NAMALWA (cell line): ENCODE data around the gene CPLX4.
"Not testable (repeated sequence)": the region's sequence is repeated elsewhere in the genome, so short reads cannot be mapped to it uniquely, and the experiment has no call there.

Experiments
- DNase-seq: peaks from one replicate; pipeline ENCODE4 v3.0.0-alpha.2; 2015; ENCODE audit warnings: low spot score

CPLX4 gene

DNA sequence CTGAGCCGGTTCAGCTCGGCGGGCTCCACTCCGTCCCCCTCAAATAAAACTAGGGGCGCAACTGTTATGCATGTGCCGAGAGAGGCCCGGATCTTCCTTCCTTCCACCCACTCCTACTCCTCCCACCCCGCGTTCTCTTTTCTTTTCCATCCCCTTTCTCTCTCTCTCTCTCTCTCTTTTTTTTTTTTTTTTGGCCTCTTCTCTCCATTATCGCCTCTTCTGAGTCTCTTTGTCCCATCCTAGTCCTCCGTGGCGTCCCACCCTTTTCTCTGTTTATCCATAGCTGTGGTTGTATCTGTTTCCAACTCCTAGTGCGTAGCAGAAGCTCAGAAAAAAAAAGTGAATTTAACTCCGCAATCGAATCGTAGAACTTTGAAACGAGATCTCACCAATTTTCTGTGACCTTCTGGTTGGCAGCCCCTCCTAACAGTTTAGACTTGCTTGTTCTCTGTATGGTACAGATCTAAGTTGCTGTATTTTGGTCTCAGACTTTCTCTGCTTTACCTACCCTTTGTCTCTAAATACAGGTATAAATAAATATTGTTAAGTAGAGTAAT, 48.8 kb downstream of the CPLX4 start:
- no peak for DNase-seq

DNA sequence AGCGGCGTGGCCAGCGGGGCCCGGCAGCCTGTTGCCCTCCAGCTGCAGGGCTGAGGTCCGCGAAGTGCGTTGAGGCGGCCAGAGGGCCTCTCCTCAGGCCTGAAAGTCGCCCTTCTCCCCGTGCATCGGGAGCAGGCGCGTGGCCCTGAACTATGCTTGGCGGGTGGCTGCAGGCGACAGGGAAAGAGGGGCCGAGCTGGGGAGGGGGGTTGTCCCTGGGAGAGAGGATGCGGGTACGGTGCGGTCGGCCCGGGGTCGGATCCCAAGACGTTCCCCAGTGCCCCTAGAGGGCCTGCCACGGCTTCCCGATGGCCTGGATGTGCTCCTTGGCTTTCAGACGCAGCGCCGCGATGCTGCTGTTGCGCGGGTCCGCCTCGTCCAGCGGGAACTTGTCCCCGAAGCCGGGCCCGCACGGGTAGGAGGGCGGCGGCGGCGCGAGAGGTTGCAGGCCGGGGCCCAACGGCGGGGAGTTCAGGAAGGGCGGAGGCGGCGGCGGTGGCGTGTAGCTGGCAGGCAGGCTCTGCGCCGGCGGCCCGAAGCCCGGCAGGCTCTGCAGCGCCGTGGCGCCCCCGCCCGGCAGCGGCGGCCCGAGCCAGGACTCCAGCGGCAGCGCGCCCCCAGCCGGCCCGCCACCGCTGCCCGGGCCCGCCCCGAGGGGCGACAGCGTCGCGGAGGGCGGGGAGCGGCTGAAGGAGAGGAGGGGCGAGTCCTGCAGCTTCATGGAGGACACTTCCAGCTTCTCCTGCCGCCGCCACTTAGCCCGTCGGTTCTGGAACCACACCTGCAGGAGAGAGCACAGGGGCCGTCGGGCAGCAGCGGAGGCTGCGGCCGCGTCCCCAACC, 49.5 kb downstream of the CPLX4 start:
- DNase-seq, result no peak

DNA sequence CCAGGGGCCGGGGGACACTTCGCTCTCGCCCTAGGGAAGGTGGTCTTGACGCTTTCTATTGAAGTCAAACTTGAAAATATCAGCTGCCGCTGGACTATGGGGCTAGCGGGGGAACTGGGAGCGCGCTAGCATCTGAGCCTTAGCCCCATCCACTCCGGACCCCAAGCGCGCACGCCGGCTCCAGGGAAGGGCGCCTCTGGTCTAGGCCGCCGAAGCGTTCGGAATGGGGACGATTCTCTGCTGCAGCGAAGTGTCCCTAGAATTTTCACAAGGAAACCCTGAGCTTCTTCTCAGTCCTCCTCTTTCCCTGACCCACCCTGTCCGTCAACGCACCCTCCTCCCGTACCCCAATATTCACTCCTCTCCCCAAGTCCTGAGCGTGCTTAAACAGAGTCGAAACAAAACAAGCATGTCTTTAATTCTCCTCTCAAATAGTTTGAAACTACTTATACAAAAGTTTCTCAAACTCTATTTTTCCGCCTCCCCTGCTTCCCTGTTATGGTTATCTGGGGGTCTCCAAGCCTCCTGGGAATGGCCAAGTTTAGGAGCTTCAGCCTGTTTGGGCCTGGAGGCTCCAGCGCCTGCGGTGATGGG, 50.2 kb downstream of the CPLX4 start:
- DNase-seq, result no peak

DNA sequence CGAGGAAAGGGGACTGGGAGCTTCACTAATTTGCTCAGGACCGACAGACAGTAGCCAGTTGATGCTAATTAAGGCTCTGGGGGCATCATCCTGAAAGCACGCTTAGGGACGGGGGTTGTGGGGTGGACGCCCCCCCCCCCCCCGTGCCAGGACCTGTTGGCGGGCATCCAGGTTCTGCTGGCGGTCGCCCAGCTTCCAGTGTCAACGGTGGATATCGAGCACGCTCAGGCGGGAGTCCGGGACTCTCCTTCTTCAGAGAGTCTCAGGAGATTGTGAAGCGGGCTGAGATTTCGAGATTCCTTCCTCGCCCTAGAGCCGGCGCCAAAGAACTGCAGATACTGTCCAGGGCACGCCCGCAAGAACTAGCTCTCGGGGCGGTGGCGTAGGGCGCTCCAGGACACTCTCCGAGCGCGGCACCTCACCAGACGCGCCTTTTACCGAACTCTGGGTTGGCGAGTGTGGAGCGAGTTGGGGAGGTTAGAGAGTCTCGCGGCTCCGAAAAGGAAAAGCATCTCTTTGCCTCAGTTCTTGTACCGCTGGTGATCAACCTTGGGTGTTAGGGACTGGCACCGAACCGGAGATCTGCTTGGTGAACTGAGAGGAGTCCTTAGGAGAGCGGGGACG, 50.8 kb downstream of the CPLX4 start:
- no peak for DNase-seq

DNA sequence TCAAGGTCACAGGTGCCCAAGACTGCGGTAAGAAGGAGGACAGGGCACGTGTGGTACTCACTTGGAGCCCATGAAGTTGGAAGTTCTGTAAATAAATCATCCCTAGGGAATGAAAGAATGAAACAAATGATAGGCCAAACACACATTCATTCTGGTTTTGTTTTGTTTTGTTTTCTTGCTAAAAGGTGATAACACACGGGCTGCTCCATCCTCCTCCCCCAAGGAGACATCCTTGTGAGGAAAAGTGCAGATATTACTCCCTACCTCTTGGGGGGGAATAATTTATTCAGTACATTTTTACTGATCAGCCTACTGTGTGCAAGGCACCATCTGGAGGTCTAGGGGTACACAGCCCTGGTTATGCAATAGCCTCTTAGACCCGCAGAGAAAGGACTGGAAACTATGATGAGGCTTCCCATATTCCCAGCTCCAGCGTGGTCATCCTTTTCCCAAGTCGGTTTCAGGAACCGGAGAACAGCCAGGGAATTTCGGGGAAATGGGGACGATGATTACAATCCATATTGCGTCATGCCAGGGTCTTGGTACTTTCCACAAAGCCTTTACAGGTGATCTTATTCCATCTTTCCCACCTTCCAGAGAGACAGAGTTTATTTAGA, 51.5 kb downstream of the CPLX4 start:
- DNase-seq, result no peak

DNA sequence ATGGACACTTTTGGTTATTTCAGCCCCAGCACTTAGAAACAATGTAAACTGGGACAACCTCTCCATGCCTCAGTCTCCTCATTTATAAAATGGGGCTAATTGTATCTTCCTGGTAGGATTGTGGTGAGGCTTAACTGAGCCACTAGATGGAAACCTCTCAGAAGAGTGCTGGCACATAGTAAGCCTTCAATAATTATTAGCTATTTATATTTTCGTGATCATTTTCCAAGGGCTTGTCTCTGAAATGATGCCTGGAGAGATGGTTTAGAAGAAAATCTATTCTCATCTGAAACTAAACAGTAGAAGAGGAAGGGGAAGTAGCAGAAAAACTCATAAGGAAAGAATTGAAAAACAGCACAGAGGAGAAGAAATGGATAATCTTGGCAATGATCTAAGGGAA, 52.0 kb downstream of the CPLX4 start:
- DNase-seq, result no peak

DNA sequence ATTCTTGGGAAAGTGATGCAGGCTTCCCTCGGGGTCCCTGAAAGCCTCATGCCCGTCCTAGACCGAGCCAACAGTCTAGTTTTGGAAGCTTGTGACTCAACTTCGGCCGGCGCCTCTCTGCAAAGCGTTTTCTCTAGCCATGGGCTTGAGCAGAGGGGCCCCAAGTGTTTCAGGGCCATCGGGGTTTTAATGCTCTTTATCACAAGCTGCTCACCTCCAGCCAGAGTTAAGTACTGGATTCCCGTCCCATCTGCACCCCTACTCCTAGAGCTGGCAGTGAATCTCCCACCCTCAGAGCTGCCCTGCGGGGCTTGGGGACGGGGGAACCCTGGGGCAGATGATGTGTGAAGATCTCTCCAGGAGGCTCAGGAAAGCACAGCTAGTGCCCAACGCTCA, 52.5 kb downstream of the CPLX4 start:
- DNase-seq, result no peak

DNA sequence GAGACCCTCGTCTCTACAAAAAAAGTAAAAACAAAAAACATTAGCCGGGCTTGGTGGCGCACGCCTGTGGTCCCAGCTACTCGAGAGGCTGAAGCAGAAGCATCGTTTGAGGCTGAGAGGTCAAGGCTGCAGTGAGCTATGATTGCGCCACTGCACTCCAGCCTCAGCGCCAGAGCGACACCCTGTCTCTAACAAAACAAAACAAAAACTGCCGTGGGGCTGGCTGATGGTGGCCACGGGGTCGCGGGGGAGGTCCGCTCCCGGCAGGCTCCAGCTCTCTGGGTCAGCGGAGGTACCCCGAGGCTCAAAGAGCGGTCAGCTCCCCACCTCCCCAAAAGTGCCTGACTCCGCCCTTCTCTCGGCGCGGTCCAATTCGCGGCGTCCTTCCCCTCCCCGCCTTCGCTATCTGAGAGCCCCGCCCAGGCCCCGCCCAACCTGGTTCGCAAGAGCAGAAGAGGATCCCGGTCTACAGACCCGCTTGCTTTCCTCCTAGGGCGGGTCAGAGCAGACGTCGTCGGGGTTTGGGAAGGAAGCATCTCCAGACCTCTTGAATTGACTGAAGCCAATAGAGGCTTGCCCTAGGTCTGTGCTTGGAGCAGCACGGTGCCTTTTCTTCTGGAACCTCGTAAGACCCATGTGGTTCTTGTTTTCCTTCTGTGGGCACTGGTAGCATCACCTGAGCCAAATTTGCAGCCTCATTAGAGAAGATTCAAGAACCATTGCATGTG, 53.0 kb downstream of the CPLX4 start:
- peak; percentile 82 for DNase-seq

DNA sequence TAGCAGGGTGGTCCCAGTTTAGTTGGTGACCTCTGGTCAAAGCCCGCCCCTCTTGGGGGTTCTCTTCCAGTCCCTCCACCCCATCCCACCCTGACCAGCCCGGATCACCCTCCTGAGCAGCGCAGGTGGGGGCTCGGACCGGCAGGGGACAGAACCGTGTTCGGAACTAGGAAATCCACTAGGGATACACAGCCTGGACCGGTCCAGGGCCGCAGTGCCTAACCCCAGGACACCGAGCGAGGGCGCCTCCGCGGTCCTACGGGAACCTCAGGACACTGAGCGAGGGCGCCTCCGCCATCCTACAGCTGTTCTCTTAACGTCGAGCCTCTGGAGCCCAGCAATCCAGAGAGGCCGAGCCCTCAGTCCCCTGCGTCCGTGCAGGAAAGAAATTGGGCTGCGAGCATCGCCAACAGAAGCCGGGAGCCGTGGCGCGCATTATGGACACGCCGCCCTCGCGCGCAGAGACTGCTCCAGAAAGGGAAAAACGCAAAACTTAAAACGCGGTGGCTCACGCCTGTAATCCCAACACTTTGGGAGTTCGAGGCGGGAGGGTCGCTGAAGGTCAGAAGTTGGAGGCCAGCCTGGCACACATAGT, 53.7 kb downstream of the CPLX4 start:
- DNase-seq, result no peak

DNA sequence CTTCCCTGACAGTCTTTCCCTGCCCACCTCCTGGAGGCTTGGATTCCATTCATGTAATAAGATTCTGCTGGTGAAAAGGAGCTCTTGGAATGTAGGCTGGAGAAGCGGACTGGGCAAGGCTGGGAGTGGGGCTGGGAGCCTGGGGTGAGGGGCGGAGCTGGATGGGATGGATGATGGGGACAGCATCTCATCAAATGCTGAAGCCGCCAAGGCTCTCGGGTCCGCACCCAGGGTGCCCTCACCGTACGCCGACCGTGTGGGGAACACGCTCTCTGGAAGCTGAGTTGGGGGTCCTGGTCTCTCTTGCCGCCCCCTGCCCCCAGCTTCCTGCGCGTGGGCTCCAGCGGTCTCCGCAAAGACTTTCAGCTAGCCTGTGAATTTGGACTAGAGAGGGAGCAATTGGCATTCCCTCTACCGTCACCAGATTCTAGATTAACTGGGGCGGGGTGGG, 54.3 kb downstream of the CPLX4 start:
- no peak for DNase-seq

DNA sequence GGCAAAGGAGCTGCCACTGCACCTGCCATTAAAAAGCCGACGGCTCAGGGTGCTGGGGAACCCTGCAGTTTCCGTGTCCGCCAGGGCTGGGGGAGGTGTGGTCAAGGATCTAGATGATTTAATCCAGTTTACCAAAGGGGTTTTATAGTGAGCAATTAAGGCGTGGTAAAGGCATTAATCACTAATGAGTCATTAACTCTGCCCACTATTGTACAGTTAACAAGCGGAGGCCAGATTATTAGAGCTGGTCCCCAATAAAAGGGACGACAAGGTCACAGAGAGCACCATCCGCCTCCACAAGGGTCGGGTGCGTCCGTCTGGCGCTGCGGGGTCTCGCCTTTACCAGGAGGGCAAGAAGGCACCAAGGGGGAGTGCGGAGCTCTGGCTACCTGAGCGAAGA, 54.8 kb downstream of the CPLX4 start:
- no peak for DNase-seq

DNA sequence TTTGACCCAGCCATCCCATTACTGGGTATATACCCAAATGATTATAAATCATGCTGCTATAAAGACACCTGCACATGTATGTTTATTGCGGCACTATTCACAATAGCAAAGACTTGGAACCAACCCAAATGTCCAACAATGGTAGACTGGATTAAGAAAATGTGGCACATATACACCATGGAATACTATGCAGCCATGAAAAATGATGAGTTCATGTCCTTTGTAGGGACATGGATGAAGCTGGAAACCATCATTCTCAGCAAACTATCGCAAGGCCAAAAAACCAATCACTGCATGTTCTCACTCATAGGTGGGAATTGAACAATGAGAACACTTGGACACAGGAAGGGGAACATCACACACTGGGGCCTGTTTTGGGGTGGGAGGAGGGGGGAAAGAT, 56.2 kb downstream of the CPLX4 start:
- DNase-seq, result not testable (repeated sequence)

DNA sequence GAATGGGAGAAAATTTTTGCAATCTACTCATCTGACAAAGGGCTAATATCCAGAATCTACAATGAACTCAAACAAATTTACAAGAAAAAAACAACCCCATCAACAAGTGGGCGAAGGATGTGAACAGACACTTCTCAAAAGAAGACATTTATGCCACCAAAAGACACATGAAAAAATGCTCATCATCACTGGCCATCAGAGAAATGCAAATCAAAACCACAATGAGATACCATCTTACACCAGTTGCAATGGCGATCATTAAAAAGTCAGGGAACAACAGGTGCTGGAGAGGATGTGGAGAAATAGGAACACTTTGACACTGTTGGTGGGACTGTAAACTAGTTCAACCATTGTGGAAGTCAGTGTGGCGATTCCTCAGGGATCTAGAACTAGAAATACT, 56.6 kb downstream of the CPLX4 start:
- DNase-seq, result not testable (repeated sequence)

DNA sequence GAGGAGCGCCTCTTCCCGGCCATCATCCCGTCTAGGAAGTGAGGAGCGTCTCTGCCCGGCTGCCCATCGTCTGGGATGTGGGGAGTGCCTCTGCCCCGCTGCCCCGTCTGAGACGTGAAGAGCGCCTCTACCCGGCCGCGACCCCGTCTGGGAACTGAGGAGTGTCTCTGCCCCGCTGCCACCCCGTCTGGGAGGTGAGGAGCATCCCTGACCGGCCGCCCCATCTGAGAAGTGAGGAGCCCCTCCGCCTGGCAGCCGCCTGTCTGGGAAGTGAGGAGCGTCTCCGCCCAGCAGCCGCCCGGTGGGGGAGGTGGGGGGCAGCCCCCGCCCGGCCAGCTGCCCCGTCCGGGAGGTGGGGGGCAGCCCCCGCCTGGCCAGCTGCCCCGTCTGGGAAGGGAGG, 63.0 kb downstream of the CPLX4 start:
- not testable (repeated sequence) for DNase-seq

DNA sequence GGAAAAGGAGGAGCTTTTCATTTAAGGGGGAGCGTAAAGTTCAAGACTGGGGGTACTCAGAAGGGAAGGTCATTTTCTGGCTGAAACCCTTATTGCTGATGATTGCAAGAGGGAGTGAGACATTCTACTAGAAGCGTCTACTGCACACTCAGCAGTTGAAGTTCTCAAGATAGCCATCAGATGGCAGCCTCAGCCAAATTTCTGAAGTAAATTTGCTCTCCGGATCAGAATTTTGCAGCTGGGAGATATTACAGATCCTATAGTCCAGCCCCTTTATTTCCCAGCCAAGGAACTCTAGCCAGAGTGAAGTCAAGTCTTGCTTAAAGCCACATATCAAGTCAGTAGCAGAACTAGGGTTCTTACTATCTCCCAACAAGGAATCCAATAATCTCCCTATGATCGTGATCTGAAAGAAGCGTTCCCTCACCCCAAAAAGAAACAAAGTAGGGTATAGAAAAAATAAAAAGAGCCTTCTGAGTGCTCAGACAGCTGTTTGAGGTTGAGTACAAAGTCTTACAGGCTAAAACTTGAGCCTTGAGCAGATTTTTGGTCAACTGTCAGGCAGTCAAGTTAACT, 69.2 kb downstream of the CPLX4 start:
- DNase-seq, result peak; percentile 90

DNA sequence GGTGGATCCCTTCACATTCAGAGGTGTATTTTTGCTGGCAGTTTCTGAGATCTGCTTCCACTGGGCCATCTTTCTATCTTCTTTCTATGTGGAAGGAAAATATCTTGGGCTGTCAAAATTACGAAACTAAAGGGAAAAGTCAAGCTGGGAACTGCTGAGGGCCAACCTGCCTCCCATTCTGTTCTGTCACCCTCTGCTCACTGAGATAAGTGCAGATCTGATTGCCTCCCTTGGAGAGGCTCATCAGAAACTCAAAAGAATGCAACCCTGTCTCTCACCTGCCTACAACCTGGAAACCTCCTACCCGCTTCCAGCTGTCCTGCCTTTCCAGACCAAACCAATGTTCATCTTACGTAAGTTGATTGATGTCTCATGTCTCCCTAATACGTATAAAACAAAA, 71.7 kb downstream of the CPLX4 start:
- DNase-seq, result no peak
